DOHH2 (cell line): ENCODE measurements around the gene ETV7.

Source experiments
- EZH2phosphoT487 ChIP-seq: fragments of 200-600 bp; sonication (generic); IDR thresholded peaks from 2 replicates; pipeline ENCODE4 v1.6.1; 2017; ENCODE audit warnings: borderline replicate concordance, mild to moderate bottlenecking, antibody characterized with exemption, low read length, moderate library complexity, mixed read lengths
- TF ChIP-seq, protein P1 (sequence below): fragments of 200-600 bp; sonication (generic); IDR thresholded peaks from one replicate; pipeline ENCODE4 v1.5.1; 2014; ENCODE audit warnings: antibody characterized with exemption, mild to moderate bottlenecking, low read depth, low read length; ENCODE audit not compliant: poor library complexity, severe bottlenecking

- TF ChIP-seq, protein P1, sequence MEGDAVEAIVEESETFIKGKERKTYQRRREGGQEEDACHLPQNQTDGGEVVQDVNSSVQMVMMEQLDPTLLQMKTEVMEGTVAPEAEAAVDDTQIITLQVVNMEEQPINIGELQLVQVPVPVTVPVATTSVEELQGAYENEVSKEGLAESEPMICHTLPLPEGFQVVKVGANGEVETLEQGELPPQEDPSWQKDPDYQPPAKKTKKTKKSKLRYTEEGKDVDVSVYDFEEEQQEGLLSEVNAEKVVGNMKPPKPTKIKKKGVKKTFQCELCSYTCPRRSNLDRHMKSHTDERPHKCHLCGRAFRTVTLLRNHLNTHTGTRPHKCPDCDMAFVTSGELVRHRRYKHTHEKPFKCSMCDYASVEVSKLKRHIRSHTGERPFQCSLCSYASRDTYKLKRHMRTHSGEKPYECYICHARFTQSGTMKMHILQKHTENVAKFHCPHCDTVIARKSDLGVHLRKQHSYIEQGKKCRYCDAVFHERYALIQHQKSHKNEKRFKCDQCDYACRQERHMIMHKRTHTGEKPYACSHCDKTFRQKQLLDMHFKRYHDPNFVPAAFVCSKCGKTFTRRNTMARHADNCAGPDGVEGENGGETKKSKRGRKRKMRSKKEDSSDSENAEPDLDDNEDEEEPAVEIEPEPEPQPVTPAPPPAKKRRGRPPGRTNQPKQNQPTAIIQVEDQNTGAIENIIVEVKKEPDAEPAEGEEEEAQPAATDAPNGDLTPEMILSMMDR = no peak
- TF ChIP-seq EZH2phosphoT487 = no peak
Observed at GRCh38 chr6:36377594-36377993, 9.9 kb downstream of the ETV7 start.
